ENCODE data around the gene USP44.

The USP44 gene

DNA sequence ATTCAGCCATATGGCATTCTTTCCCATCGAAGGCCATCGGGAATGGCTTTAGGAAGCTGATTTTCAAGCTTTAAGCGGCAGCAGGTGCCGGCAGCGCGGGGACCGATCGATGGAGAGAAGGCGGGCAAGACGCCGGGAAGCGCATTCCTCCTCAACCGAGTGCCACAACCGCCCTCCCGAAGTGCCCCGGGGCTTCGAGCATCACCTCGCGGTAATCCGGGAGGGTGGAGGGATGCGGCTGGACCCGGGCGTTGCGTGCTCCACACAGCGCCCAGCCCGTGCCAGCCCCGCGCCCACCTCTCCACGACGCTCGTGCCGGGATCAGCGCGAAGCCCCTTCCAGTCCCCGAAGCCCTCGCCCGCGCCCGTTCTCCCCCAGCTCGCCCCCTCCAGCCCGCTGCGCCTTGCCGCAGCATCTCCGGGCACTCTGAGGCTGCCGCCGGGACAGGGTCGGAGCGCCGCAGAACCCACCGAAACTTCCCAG lies 3.2 kb downstream of the USP44 start:
- peak; percentile 14 for DNase-seq

- no peak for DNase-seq
Measured at GRCh38 chr12:95547522-95548055, 3.7 kb downstream of the USP44 start.

DNA sequence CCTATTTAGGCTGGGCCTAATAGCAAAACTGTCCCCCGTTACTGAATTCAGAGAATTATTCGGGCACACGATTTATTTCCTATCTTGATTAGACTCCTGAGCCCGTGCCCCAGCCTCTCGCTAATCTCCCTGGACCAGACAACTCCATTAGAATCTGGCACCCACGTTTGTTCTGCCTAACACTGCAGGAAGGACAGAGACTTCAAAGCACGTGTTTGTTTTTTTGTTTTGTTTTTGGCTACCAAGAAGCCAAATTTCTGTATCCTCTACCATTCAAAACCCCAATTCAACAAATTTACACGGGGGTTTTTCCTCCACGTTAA lies 4.8 kb downstream of the USP44 start:
- DNase-seq: no peak

DNA sequence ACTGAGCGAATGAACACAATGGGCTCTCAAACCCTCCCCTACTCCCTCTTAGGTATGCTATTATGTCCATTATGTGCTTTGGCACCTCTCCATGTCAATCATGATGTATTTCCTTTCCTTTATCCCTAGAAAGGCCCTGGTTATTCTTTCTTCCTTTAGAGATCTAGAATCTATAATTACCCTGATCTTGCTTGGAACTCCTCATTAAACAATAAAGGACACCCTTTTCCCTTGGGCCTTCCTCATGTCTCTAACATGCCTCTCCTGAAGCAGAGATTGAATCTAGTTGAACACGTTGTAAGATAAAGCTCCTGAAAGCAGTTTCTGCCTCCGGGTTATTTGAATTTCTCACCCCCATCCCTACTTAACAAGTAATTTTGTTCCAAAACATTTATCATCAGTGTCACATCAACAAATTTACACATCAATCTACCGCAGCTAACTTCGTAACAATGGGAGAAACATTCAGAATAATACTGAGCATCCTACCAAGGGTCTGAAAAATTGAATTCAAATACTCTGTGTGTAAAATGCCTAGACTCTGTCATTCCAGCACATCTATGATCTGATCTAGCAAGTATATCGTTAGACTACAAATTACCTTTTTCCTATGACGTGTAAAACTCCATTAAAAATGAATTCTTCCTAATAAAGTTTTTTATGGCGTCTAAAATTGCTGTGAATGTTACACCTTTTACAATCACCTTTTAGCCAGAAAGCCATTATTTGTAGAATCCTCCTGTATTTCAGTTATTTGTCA lies 5.4 kb downstream of the USP44 start:
- no peak for DNase-seq

DNA sequence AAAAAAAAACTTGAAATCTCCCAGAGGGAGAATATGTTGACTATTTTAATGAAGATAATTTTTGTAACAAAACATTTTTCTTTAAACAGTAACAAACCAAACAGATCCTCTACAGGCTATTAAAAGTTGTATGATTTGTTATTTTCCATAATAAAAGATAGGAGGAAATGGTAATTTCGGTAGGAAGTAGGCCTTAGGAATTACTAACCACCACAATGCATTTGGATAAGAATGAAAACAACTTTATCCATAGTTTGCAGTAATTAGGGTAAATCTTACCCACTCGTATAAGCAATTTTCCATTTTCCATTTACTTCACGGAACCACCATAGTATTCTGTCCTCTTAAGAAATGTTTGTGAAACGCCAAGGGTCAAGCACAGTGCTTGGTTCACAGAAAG lies 6.0 kb downstream of the USP44 start:
- DNase-seq: no peak

- no peak for DNase-seq
Measured at GRCh38 chr12:95544756-95545155, 6.5 kb downstream of the USP44 start.

- DNase-seq: no peak
Measured at GRCh38 chr12:95543305-95543704, 8.0 kb downstream of the USP44 start.

DNA sequence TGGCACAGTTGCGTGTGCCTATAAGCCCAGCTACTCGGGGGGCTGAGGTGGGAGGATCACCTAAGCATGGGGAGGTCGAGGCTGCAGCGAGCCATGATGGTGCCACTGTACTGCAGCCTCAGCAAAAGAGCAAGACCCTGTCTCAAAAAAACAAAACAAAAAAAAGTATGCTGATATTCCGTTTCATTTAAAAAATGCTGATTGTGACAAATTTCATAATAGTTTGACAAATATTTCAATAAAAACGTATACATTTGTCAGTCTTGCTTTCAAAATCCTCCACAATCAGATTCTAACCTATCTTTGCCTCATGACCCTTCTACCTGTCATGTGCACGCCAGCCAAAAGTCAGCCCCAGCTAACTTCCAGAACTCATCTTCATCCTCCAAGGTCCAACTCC lies 9.8 kb downstream of the USP44 start:
- no peak for DNase-seq

GRCh38 chr12:95538656-95539055 lies 12.6 kb downstream of the USP44 start:
- DNase-seq: no peak

DNA sequence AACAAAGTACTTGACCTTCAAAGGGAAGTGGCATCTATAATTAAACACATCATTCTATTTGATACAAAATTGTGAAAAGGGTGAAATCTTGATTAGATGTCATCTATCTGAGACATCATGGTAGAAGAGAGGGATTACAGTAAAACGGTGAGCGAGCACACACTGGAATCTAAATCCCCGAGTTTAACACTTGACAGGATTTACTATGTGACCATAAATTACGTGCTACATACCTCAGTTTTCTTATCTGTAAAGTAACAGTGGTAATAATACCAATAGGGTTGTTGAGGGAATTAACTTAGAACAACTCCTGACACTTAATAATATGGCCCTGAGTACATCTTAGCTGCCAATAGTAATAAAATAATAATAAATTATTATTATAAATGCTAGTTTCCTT lies 13.3 kb downstream of the USP44 start:
- no peak for DNase-seq

- DNase-seq: no peak
Measured at GRCh38 chr12:95533985-95534384, 17.3 kb downstream of the USP44 start.

DNA sequence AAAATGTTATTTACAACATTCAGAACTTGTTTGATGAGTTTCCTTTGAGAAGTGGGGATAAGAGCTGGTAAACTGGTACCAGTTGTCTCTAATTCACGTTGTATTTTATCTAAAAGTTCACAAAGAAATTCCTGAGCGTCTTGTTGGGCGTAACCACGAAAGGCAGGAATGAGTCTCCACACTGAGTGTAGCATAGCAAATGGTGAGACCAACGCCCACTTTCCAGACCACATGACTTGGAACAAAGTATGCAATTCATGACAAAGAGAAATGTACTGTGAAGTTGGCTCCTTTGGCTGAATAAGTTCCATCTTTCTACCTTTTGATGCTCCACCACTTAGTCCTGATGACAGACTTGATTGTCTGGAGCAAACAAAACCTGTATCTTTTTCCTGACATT lies 18.4 kb downstream of the USP44 start:
- no peak for DNase-seq

GRCh38 chr12:95529693-95530225 lies 21.5 kb downstream of the USP44 start:
- DNase-seq: no peak

DNA sequence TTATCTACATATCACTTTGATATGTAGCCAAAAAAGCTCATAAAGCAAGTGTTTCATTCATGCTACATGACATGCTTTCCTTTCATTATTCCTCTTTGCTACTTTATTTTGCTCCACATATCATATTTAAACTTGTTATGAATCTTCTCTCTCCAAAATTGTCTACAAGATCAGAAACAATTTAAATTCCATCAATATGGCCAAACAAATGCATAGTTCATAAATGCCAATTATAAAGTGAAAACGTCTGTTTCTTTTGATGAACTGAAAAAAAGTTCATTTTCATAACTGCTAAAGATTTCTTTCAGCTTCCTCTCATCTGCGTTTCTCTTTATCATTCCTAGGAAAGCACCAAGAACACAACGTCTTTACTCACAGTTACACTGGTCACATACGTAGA lies 22.8 kb downstream of the USP44 start:
- DNase-seq: no peak

DNA sequence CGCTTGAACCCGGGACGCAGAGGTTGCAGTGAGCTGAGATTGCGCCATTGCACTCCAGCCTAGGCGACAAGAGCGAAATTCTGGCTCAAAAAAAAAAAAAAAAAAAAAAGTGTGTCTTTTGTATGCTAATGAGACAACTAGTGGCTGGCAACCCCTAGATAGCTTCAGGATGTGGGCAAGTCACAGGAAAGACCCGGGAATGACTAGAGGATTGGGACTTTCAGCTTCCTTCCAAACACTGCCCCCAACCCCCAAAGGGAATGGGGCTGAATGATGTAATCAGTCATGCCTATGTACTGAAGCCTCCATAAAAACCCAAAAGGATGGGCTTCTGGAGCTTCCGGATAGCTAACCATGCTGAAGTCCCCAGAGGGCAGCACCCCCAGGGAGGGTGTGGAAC lies 28.6 kb downstream of the USP44 start:
- no peak for DNase-seq

DNA sequence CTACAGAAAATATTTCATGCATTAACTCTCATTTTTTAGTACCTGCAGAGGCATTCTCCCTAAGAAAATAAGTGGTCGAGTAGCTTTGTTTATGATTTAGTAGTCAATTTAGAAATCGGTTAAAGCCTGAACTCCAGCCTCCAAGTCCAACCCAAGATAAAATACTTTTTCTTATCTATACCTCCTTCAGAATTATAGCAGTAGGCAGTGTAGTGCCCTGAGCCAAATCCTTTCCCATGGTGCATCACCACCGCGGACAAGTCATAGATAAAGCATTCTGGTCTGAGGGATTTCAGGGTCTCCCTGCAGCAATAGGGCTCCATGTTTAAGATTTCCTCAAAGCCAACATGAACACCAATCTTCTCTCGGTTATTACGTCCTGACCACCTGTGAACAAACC lies 30.5 kb downstream of the USP44 start:
- DNase-seq: no peak

- no peak for DNase-seq
Measured at GRCh38 chr12:95518944-95519343, 32.3 kb downstream of the USP44 start.

GRCh38 chr12:95517246-95517645 lies 34.0 kb downstream of the USP44 start:
- DNase-seq: no peak

- no peak for DNase-seq
Measured at GRCh38 chr12:95516757-95517156, 34.5 kb downstream of the USP44 start.

DNA sequence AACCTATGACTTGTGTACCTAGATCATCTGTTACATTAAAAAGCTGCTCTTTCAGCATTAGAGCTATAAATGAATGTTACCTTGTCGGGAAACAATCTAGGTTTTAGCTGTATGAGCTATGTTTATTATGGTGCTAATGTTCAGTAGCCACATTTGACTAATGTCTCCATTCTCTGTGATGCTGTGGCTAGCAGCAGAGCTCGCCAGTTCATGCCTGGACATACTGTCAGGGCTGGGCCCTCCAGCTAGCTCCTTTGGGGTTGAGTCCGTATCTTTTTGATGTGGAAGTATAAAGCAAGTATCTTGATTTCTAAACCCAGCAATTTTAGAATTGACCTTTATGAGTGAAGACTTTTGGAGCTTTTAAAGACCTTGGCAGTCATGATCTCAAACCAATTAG lies 36.1 kb downstream of the USP44 start:
- DNase-seq: no peak

GRCh38 chr12:95513599-95513998 lies 37.7 kb downstream of the USP44 start:
- DNase-seq: no peak

- no peak for DNase-seq
Measured at GRCh38 chr12:95511977-95512376, 39.3 kb downstream of the USP44 start.

DNA sequence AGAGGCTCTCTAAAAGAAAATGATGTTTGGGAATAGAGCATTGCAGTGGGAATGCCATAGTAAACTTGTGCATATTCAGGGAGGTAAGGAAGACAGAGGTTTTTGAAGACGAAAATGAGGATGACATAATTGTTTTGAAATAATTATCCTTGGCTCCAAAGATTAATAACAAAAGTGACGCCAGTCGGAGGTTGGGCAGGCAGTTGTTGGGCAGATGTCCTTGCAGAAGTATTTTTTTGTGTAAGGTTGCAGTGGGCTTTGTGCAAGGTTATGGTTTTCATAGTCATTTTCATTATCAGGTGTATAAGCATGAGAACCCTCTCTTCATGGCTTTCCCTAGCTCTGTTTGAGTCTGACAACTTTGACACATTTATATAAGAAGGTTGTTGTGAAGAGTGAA lies 42.0 kb downstream of the USP44 start:
- no peak for DNase-seq

- no peak for DNase-seq
Measured at GRCh38 chr12:95506707-95507523, 44.4 kb downstream of the USP44 start.

Data from stimulated activated naive CD4-positive, alpha-beta T cell treated with Interleukin-2 at 50 U/mL for 16 hours (primary cell).